Pons (tissue), 1 donor: ENCODE data around the gene PANX3.

Experiments used
- DNase-seq: peaks from one replicate; pipeline ENCODE4 v3.0.0-alpha.2; 2016; ENCODE audit warnings: low spot score

PANX3 gene

DNA sequence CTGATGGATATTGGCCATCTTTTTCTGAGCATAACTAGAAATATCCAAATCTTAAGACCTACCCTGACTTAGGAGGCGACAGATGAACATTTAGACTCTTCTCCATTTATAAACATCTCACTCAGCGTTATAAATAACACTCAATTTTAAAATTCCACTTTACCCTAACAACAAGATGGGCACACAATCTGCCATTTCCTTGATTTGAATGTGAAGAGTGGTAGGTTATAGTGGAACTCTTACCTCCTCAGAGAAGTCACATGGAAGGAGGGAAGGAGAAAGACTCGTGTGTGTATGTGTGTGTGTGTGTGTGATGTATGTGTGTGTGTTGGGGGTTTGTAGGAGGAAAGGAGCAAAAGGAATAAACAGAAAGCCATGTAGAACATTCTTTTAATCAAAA lies 47.3 kb downstream of the PANX3 start:
- DNase-seq: no peak

DNA sequence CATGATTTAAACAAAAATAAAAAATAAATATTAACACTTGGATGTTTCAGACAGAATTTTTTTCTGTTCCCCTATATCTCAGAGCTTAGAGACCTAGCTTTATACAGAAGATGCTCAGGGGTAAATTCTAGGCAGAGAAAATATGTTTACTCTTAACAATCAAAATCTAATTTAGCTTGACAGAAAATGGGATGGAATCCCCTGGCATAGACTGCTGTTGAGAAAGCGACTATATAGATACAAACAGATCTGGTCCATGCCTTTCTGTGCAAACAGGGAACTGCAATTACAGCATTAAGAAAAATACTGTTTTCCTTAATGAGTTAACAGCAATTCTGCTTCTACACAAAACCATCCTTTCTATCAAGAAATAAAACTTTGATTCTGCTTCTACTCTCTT lies 47.8 kb downstream of the PANX3 start:
- no peak for DNase-seq

DNA sequence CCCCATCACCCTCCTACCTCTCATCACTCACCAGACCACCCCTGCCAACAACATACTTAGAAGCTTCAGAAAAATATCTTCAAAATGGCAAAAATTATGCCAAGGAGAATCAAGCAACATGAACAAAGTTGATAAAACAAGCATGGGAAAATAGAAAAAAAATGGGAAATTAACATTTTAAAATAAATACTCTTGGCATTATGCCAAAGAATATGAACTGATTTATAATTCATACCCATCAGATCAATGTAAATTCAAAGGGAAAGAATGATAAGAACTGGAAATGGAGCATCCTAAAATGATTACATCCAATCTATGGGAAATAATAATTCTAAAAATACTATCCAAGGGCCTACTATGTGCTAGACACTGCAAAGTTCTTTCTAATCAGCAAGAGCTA lies 50.3 kb downstream of the PANX3 start:
- DNase-seq: no peak

DNA sequence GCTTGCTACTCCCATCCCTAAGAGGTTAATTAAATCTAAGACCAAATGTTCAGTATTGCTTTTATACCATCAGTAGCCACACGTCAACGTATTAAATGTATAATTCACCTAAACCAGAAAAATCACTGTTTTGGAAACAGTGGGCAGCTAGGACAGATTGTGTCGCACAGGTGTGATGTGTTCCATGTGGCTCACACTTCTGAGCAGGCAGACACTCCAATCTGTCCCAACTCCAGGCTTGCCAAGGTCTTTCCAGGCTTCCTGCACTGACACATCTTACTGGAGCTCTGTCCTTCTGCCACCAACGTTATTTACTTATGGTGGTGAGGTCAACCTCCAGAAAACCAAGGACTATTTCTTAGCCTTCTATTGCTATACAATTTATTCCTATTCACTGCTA lies 50.9 kb downstream of the PANX3 start:
- no peak for DNase-seq

DNA sequence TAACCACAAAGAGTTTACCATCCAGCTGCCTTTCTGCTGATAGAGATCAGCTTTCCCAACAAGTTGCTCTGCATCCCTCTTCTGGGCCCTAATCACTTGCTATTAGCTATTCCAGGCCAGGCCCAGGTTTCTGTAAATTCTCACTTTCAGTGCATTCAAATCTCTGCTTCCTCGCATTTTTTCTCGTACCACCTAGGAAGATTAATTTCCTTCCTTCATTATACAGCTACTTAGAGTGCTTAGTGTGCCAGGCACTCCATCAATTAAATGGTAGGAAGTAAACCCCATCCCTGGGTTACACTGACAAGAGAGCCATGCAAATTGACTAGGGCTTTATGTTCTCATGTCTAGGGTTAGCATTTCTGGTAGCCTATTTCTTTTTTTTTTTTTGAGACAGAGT lies 52.6 kb downstream of the PANX3 start:
- no peak for DNase-seq

DNA sequence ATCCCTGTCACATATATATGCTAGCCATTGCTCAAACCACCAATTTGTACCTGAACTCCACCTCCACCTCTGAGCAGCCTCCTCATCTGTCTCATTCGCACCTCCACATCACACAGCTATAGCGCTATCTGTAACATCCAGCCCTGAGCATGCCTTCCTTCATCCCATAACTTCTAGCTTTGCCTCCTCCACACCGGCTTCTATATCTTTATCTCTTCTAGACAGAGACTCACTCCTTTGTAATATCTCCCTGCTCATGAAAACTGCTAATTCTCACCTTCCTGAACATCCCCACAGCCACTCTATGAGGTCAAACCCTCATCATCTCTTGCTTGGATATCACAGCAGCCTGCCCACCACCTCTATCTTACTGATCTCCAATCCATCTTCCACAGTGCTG lies 56.4 kb downstream of the PANX3 start:
- DNase-seq: no peak

DNA sequence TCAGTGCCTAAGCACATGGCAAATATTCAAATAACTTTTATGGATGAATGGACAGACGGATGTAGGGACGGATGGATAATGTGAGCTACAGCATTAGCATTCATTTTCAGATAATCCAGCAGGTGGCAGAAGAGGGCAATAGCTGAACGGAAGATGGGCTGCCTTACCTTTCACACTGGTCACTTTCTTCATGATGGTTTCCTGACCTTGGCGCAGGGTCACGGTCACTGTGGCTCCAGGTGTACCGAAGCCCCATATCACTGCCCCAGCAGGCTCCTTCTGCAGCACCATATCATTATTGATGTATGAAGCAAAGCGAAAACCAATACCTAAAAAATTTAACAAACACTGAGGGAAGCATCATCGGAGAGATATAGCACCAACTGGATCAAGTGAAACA lies 58.0 kb downstream of the PANX3 start:
- DNase-seq: peak; percentile 54
